Osteoblast (primary cell): ENCODE data around the gene CTSE. TPM values are rescaled to one million over a fixed set of nuclear protein-coding genes. Genes with fewer than 3 reads are reported as not detected.

Experiments
- DNase-seq: peaks from one replicate; pipeline ENCODE4 v3.0.0; 2011; ENCODE audit warnings: low spot score, mixed read lengths; ENCODE audit not compliant: insufficient read length; ENCODE audit errors: missing footprints
- H2AFZ ChIP-seq: 2 replicates; pipeline ENCODE4 v1.6.0; 2011; ENCODE audit warnings: mild to moderate bottlenecking, low read length
- H3K27ac ChIP-seq: 2 replicates; pipeline ENCODE4 v1.5.1; 2011; ENCODE audit warnings: mild to moderate bottlenecking, low read depth, low read length, moderate library complexity
- H3K27me3 ChIP-seq: 2 replicates; pipeline ENCODE4 v1.6.0; 2012; ENCODE audit warnings: mild to moderate bottlenecking, control low read depth, inconsistent platforms, low read length, moderate library complexity; ENCODE audit not compliant: insufficient read depth
- H3K36me3 ChIP-seq: 2 replicates; pipeline ENCODE4 v1.5.1; 2011; ENCODE audit warnings: mild to moderate bottlenecking, low read length, control low read depth, moderate library complexity; ENCODE audit not compliant: insufficient read depth
- H3K4me1 ChIP-seq: 2 replicates; pipeline ENCODE4 v1.5.1; 2011; ENCODE audit warnings: mild to moderate bottlenecking, low read length, control low read depth, moderate library complexity; ENCODE audit not compliant: insufficient read depth
- H3K4me2 ChIP-seq: 2 replicates; pipeline ENCODE4 v1.6.0; 2011; ENCODE audit warnings: mild to moderate bottlenecking, low read length; ENCODE audit not compliant: insufficient read depth
- H3K4me3 ChIP-seq: fragments of 200-600 bp; sonication (generic); 3 replicates; pipeline ENCODE4 v1.5.1; 2012; ENCODE audit warnings: mild to moderate bottlenecking, low read length, inconsistent platforms; ENCODE audit not compliant: insufficient read depth
- H3K79me2 ChIP-seq: 2 replicates; pipeline ENCODE4 v1.6.0; 2012; ENCODE audit warnings: mild to moderate bottlenecking, low read length, control low read depth, inconsistent platforms; ENCODE audit not compliant: insufficient read depth
- H3K9me3 ChIP-seq: 2 replicates; pipeline ENCODE4 v1.5.1; 2011; ENCODE audit warnings: low read depth, low read length, control low read depth
- H4K20me1 ChIP-seq: 2 replicates; pipeline ENCODE4 v1.6.0; 2012; ENCODE audit warnings: mild to moderate bottlenecking, low read length, control low read depth; ENCODE audit not compliant: insufficient read depth
- total RNA-seq: library from RNA; depleted of rRNA; stranded (reverse); fragments of >200 nt; gene quantifications from 2 replicates; pipeline ENCODE4 v1.2.3, GENCODE V29; 2012
- TF ChIP-seq, protein P1 (sequence below): IDR thresholded peaks from 2 replicates; pipeline ENCODE4 v1.5.1; 2011; ENCODE audit warnings: mild to moderate bottlenecking, low read depth, low read length, moderate library complexity; ENCODE audit errors: extremely low read depth

CTSE gene
- total RNA-seq, 1 donor, result not detected

DNA sequence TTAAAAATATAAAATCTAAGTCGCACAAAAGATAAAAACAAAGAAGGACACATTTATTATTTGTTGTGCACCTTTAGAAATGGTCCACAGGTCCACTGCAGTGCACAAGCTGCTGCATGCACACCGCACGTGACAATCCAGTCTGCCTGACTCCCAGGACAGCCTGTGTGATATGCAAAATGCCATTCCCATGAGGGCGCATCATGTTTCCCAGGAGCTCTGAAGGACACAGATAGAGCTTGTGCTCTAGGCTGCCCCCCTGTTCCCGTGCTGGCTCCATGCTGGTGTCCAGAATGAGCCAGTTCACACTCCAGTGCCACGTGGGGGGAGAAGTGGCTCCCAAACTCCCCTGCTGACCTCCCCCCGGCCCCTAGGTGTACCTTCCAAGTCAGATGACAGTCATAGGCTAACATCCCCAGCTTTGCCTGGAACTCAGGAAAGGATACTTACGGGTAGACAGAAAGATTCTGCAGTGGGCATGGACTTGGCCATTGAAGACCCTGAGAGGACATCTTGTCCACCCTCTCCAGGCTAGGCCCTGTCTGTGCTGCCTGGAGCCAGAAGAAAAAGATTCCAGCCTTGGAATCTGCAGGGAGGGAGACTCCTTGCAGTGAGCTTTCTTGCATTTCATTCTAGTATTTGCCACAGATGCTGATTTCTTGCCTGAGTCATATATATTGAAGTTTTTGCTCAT is 46.8 kb downstream of the CTSE start:
- peak; percentile 59 for DNase-seq
- Histone ChIP-seq H3K4me3 (no peak overlapping the region), H3K4me2 (no peak overlapping the region), H3K9me3 (no peaks in the 10 kb centered on the region), H3K36me3 (peaks cover under 1% of the 10 kb centered on the region), H3K27ac (peak overlapping the region; percentile 45), H3K27me3 (no peaks in the 10 kb centered on the region), H2AFZ (no peak overlapping the region), H3K79me2 (no peaks in the 10 kb centered on the region), H4K20me1 (no peaks in the 10 kb centered on the region), H3K4me1 (peaks cover 11% of the 10 kb centered on the region)
- TF ChIP-seq, protein P1, sequence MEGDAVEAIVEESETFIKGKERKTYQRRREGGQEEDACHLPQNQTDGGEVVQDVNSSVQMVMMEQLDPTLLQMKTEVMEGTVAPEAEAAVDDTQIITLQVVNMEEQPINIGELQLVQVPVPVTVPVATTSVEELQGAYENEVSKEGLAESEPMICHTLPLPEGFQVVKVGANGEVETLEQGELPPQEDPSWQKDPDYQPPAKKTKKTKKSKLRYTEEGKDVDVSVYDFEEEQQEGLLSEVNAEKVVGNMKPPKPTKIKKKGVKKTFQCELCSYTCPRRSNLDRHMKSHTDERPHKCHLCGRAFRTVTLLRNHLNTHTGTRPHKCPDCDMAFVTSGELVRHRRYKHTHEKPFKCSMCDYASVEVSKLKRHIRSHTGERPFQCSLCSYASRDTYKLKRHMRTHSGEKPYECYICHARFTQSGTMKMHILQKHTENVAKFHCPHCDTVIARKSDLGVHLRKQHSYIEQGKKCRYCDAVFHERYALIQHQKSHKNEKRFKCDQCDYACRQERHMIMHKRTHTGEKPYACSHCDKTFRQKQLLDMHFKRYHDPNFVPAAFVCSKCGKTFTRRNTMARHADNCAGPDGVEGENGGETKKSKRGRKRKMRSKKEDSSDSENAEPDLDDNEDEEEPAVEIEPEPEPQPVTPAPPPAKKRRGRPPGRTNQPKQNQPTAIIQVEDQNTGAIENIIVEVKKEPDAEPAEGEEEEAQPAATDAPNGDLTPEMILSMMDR, result no peak

DNA sequence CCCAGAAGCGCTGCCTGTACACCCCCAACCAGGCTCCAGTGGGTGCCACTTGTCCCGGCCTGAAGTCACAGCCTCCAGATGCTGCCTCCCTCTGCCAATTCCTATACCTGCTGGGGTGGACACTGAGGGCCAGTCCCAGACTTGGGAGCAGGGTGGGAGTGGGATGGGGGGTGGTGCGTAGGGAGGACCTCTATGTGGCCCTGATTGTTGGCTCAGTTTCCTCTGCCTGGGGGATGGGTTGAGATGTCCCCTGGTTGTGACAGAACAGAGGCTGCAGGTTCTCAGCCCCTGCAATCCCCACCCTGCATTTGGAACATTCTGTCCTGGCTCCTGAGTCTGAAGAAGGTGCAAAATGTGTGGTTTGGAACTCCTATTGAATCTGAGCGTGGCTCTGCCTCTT is 47.7 kb downstream of the CTSE start:
- H3K4me1 ChIP-seq, result peaks cover 11% of the 10 kb centered on the region
- DNase-seq, result peak; percentile 48
- H3K4me3 ChIP-seq, result no peak overlapping the region
- H4K20me1 ChIP-seq, result no peaks in the 10 kb centered on the region
- no peaks in the 10 kb centered on the region for H3K79me2 ChIP-seq
- H3K36me3 ChIP-seq, result no peaks in the 10 kb centered on the region
- no peaks in the 10 kb centered on the region for H3K9me3 ChIP-seq
- H2AFZ ChIP-seq, result no peak overlapping the region
- H3K4me2 ChIP-seq, result no peak overlapping the region
- no peaks in the 10 kb centered on the region for H3K27me3 ChIP-seq
- TF ChIP-seq, protein P1, result no peak
- no peak overlapping the region for H3K27ac ChIP-seq

DNA sequence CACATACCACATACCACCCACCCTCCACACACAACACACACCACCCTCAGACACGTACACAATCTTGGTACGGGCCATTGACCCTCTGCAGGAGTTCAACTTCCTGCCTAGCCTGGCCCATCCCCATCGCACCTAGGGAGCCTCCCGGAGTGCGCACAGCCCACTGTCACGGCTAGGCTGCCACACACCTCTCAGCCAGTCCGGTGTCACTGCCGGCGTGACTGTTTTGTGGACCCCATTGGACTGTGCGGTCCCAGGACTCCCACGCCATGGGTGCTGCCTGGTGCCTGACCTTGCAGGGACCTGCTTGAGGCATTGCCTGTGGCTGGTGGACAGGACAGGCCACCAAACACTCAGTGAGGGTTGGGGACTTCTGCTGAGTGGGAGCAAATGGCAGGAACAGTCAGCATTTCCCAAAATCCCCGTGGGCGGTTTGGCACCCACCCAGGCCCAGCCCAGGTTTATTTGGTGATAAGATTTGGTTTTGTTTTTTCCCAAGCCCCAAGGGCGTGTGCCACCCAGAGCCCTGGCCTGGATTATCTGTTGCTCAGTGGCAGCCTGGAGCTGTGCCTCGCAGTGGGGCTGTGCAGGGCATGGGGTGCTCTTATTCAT is 48.2 kb downstream of the CTSE start:
- Histone ChIP-seq H3K36me3 (no peaks in the 10 kb centered on the region), H3K27ac (no peak overlapping the region), H2AFZ (no peak overlapping the region), H3K4me2 (no peak overlapping the region), H3K79me2 (no peaks in the 10 kb centered on the region), H3K27me3 (no peaks in the 10 kb centered on the region), H3K9me3 (no peaks in the 10 kb centered on the region), H4K20me1 (no peaks in the 10 kb centered on the region), H3K4me1 (peaks cover 11% of the 10 kb centered on the region), H3K4me3 (no peak overlapping the region)
- TF ChIP-seq, protein P1, result no peak
- no peak for DNase-seq

DNA sequence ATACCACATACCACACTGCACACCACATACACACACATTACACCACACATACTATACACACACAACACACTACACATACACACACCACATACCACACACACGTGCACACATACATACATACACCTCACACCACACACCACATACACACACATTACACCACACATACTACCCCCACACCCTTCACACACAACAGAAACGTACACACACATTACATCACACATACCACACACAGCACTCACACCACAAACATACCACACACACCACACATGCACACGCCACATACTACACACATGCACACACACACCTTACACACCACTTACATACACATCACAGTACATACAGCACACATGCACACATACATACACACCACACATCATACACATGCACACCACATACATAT is 49.0 kb downstream of the CTSE start:
- Histone ChIP-seq H3K4me1 (peaks cover 11% of the 10 kb centered on the region), H3K27ac (no peak overlapping the region), H3K27me3 (no peaks in the 10 kb centered on the region), H3K79me2 (no peaks in the 10 kb centered on the region), H3K4me3 (no peak overlapping the region), H3K9me3 (no peaks in the 10 kb centered on the region), H3K4me2 (no peak overlapping the region), H3K36me3 (no peaks in the 10 kb centered on the region), H4K20me1 (no peaks in the 10 kb centered on the region), H2AFZ (no peak overlapping the region)
- TF ChIP-seq, protein P1, result no peak
- DNase-seq, result no peak
